Stimulated activated CD4-positive, alpha-beta T cell treated with anti-CD3 and anti-CD28 coated beads, Interleukin-1b, Interleukin-23, amount 100 ng/mL, for 24 hours (primary cell): ENCODE results near the gene MARS1.

Source experiments
- DNase-seq, 4 experiments: peaks; one replicate each; pipeline ENCODE4 v3.0.0-alpha.2; 2020; ENCODE audit warnings: low read depth in 4 of 4, low spot score in 1 of 4

Gene MARS1

DNA sequence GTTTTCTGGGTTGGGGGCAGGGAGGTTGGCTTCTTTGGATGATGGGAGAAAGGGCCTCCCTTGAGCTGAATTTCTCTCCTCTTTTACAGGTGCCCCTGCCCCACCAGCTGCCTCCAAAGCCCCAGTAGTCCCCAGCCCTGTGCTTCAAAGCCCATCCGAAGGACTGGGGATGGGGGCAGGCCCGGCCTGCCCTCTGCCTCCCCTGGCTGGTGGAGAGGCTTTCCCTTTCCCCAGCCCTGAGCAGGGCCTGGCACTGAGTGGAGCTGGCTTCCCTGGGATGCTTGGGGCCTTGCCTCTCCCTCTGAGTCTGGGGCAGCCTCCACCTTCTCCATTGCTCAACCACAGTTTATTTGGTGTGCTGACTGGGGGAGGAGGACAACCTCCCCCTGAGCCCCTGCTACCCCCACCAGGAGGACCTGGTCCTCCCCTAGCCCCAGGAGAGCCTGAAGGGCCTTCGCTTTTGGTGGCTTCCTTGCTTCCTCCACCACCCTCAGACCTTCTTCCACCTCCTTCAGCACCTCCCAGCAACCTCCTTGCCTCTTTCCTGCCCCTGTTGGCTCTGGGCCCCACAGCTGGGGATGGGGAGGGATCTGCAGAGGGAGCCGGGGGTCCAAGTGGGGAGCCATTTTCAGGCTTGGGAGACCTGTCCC is 38.7 kb downstream of the MARS1 start:
- no peak for DNase-seq

DNA sequence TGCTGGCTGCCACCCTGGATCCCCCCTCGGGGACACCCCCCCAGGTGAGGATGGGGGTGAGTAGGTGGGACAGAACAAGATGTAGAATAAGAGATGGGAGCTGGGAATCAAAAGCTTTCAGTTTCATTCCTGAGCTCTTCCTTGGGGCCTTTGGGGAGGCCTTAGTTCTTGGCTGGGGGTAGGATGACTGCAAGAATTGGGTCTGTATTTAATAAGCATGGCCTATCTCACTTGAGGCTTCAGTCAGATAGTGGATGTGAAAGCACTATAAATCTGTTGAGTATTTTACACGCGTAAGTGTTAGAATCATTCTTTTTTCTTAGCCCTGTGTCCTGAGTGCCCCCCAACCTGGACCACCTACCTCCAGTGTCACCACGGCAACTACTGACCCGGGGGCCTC is 39.3 kb downstream of the MARS1 start:
- DNase-seq: no peak

DNA sequence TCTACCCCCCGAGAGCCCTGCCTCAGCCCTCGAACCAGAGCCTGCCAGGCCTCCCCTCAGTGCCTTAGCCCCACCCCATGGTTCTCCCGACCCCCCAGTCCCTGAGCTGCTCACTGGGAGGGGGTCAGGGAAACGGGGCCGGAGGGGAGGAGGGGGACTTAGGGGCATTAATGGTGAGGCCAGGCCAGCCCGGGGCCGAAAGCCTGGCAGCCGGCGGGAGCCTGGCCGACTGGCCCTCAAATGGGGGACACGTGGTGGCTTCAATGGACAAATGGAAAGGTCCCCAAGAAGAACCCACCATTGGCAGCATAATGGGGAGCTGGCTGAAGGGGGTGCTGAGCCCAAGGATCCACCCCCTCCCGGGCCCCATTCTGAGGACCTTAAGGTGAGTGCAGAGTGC is 40.3 kb downstream of the MARS1 start:
- DNase-seq: no peak

DNA sequence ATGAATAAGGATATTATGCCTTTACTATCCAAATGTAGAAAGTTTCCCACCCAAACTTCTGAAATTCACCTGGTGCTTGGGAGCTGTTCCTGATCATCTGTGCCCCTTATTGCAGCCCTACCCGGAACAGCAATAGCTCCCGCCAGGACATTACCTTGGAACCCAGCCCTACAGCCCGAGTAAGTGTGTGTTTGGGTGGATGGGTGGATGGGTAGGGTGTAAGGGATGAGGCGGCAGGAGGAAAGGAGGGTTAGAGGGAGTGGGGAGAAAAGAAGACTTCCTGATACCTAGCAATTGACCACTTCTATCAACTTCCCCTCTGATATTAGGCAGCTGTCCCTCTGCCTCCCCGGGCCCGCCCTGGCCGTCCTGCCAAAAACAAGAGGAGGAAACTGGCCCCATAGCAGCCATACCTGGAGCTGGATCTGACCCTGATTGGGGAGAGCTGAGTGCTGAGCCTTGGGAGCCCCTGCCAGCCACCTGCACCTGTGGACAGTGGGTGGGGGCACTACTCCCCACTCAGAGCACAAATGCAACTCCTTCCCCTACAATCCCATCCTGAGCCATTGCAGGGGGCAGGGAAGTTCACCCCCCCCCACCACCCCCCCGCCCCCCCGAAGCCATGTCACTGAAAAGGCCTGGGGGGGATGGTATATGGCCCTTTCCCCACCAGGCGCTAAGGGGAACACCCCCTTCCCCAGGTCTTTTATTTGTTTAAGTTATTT is 41.1 kb downstream of the MARS1 start:
- no peak for DNase-seq

DNA sequence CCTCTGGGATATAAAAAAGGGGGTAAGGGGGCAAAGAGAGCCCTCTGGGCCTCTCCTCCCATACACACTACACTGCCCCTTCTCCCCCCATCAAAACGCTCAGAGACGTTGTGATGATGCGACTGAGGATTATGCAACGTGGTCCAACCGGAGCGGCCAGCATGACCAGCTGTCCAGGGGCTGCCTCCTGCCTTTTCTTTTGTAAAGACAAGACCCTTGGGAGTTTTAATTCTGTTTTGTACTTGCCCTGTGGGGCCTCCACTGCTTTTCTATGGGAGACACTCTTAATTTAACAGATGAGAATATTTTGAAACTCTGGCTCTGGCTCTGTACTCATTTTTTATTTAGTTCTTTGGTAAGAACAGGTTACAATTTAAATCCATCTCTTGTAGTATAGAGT is 42.0 kb downstream of the MARS1 start:
- DNase-seq: no peak

DNA sequence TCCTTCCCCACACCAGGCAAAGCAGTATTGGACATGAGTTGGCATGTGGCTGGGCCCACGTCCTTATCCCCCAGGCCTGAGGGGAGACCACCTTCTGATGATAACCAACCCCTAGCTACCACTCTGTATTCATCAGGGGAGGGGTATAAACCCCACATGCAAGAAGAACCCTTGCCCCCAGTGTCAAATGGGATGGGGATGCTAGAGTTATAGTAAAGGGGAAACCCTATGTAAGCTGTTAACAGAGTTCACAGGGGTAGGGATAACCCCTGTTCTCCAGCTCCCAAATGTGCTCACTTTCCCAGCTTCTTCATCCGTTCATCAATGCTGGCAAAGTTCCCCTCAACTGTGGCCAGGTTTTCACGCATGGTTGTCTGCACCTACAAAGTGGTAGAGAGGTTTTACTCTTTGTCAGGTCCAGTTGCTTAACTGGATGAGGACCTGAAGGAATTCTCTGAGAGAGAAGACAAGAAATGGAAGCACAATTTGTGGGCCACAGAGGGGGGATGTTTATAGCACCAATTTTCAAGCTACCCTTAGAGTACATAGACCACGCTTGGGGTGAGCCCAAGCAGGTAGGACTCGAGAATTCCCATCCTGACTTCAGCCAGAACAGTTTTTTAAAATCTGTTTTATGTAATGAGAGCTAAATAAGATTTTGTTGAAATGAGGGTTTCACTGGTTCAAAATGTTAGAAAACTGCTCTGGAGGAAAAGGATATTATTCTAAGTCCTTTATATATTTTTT is 42.7 kb downstream of the MARS1 start:
- no peak for DNase-seq

DNA sequence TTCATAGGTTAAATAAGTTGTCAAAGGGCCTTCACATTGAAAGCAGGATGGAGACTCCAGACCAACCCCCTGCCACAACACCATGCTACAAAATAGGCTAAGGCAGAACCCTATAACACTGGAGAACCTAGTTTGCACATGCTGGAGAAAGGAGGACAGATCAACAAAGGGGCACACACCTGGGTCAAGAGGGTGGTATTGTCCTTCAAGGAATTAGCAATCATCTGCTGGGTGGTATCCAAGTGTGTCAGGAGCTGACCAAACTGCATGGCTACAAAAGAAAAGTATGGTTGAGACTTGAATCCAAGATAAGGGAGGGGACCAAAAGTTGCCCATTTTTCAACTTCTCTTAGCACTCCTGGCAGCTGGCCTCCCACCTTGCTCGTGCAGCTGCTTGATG is 44.0 kb downstream of the MARS1 start:
- no peak for DNase-seq

DNA sequence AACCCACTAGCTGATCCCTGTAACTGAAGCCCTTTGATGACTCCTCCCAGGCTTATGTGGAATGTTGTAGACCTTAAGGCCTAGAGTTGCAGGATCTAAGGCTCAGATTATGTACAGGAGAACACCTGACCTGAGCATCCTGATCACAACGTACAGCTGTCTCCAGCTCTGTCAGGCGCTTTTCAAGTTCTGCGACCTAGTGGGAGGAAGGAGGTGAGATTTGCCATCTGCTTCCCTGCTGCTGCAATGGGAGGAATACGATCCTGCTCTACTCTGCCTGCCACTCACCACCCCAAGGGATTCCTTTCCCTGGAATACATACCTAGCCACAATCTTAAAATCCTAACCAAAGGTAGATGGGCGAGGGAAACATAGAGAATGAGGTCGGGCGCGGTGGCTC is 45.2 kb downstream of the MARS1 start:
- DNase-seq: no peak

DNA sequence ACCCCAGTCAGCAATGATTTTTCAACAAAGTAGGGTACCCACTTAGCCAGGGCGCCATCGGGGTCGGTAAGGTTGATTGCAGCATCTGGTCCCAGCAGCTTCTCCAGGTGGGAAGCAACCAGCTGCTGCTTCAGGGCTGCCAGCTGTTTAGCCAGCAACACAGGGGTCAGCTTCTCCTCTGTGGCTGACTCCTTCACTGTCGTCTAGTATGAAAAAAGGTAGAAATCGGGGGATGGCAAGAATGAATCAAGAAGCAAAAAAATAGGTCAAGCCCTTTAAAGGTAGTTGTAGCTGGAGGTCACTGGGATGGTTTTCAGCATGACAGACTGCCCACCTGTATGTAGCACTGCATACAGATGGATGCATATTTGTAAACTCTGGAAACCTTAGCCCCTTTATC is 46.4 kb downstream of the MARS1 start:
- DNase-seq: no peak

DNA sequence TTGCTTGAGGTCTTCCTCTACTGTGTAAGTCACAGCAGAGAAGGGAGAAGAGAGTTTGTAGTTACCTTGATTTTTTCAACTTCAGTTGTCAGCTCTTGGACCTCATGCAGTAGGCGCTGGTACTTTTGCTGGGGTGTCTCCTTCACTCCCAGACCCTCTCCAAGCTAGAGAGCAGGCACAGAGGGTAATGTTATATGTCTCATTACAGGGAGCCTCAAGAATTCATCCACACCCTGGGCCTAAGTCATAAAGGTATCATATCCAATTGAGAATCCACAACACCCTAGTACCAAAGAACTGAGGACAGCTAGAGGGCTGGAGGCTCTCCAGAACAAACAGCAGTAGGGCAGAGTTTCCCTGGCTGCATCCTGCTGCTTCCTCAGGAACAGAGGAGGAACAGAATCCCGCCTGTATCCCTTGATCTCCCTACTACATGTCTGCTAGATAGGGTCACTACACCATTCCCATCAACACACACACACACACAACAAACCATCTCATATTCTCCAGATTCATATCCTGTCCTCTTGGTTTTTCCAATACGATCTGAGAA is 47.2 kb downstream of the MARS1 start:
- DNase-seq: no peak

DNA sequence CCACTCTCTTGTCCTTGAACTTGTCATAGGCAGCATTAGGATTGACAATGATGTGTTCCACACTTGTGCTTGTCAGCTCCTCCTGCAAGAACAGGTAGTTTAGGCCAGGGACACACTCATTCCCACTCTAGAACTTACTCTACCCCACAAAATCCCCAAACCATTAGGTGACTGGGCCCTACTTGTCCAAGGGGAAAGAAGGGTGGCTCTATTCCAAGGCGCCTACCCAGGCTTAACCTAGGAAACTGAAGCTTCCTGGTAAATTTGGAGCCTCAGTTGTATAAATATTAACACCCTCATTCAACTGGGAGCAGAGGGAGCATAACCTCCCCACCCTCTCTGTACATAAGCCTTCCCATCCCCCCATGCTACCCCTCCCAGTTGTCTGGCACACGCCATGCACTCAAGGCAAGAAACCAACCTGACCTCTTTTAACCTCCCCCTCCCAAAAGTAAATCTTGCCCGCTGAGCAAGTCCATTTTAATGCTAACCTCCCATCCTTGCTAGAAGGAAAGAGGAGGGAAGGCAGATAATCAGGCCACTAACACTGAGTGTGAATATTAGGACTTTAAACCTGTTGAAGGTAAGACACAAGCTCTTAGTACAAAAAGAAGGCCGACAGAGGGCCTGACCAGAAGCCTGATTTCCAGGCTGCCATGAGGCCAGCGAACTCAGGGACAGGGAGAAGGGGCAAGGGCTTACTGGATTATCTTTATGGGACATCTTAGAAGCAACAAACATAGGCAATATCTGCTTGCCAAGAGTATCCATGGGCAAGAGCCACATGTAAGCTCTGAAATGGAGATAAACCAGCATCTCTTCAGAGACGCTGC is 48.1 kb downstream of the MARS1 start:
- no peak for DNase-seq

DNA sequence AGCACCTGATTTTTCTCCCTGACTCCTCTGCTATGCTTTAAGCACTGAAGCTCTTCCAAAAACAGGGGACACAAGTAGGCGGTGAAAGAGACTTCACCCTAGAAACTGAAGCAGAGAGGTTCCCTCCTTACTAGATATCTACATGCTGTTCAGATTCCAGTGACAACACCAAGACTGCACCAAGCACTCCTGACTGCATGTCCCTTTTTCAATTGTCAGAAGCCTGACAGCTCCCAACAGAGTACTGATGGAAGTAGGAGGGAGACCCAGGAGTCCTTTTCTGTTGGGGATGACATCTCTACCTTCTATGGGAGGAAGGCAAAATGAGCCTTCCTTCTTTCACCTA is 48.7 kb downstream of the MARS1 start:
- no peak for DNase-seq

DNA sequence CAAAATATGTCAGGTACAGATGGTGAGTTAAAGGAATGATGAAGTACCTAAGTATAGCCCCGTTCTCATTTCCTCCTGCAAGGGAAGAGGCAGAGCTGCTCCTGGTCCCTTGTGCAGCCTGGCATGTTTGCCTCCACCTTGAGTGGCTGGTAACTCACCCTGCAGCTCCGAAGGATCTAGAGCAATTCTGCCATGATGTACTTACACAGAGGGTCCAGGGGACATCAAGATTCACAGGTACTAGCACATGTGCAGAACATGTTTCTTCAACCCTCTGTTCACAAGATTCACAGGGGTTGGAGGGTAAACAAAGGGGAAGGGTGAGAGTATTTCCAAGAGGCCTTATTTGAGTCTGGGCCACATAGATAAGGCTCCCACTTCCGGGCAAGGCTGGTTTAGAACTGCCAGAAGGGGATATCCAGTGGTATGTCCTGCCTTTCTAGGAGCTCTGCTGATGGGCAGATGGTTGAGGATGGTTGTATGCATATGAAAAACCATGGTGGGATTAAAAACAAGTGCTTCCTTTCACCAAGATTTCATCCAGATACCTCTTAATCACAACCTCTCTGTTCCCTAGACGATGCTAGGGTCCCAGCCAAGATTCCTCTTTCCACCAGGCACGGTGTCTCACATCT is 51.4 kb downstream of the MARS1 start:
- DNase-seq: no peak

DNA sequence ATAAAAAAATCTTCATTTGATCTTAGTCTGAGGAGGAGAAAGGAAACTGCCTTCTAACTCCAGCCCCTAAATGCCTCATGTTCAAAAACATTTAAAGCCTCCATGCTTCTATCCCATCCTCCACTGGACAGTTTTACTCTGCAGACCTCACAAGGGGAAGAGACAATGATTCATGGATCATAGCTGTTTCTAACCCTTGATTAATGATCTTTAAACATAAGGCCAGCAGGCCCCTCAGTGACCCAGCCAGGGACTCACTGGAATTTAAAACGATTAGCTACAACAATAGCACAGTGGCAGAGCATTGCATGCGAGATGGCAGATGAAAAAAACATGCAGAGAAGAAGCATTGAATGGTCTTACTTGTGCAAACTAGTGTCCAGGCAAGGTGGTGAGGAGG is 53.1 kb downstream of the MARS1 start:
- DNase-seq: no peak

DNA sequence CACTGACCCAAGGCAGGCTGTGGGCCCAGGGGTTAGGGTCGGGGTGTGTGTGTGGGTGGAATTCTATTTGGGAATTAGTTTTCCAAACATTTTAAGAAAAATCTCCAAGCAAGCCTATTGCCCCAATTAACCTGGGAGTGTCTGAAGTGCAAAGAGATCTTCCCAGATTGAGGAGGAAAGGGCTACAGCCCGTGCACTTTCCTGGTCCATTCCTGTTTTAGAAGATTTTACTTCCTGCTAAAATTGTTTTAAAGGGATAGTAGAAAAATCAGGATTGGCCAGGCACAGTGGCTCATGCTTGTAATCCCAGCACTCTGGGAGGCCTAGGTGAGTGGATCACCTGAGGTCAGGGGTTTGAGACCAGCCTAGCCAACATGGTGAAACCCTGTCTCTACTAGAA is 53.8 kb downstream of the MARS1 start:
- DNase-seq: no peak

DNA sequence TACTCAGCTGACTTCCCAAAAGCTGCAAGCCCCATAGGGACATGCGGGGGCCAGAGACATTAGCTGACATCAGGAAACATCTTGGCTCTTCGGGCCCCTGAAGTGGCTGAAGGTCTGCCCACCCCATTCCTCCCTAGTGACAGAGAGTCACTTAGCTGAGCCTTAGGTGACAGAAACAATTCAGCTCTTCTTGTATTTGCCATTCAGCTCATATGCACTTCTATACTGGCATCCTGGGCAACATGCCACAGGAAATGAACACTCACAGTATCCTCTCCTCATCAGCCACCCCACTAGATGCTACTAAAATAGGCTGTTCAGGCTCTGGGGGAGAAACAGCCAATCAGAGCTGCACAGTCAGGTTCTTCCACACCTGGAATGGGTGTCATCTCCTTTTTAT is 55.7 kb downstream of the MARS1 start:
- DNase-seq: no peak

DNA sequence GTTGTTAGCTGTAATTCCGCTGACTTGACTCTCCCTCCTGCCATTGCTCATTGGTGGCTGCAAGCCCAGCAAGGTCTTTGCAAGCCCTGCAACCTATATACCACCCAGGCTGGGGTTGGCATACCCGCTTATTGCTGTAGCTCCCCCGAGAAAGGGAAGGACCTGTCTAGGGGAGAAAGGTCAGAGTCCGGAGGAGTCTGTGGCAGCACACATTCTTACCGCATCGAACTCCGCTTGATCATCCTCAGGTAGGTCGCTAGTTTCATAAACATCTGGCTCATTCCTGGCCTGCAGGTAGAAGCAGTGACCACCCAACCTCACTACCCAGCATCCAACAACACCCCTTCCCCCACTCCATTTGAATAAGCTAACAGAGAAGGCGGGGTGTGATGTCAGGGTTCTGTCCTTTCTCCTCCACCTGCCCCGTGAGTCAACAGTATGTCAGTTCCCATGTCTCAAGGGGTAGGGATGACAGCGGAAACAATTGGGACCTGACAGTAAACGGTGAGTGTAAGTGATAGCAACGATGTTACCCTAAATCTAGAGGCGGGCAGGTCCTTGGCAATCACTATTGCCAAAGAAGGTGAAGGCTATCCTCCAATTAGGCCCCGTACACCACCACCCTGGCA is 58.1 kb downstream of the MARS1 start:
- peak in 1 of 4 experiments; percentile 21 for DNase-seq

DNA sequence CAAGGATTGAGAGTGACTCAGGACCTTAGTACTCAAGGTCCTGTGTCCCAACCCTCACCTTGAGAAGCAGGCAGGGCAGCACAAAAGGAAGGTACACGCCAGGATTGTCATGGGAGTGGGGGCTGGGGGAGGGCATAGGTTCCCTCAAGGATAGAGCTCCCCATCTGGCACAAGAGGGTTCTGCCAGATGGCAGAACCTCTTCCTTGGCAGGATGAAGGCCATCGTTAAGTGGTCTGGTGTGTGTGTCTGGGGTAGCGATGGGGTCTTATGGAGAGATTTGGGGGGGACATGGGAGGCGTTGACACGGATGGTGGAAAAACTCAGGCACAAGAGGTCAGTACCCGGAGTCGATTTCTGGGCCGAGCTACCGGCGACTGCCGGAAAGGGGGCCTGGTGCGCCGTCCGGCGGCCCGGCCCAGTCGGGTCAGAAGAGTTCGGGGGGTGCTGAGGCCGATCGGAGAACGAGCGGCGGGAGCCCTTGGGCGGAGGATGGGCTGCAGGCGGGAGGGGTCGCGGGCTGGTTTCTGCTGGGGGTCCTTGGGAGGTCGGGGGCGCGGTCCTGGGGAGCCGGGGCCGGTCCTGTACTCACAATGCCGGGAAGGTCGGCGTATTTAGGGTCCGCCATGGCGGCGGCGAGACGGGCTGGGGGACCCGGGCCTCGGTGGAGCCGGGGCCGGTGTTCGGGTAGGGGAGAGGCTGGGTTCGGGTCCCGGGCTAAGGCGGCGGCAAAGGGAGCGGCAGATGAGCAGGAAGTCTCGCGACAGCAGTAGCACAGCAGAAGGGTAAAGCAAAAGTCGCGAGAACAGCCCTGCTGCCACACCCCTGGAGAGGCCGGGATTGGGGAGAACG is 58.8 kb downstream of the MARS1 start, which contains the start of gene DCTN2:
DCTN2 (minus strand) TSS at position 755 of the 850 bp plus-strand sequence; CDS start at position 626, 129 bp downstream.
- peak; percentile 74 to 92 (median 81) for DNase-seq

DNA sequence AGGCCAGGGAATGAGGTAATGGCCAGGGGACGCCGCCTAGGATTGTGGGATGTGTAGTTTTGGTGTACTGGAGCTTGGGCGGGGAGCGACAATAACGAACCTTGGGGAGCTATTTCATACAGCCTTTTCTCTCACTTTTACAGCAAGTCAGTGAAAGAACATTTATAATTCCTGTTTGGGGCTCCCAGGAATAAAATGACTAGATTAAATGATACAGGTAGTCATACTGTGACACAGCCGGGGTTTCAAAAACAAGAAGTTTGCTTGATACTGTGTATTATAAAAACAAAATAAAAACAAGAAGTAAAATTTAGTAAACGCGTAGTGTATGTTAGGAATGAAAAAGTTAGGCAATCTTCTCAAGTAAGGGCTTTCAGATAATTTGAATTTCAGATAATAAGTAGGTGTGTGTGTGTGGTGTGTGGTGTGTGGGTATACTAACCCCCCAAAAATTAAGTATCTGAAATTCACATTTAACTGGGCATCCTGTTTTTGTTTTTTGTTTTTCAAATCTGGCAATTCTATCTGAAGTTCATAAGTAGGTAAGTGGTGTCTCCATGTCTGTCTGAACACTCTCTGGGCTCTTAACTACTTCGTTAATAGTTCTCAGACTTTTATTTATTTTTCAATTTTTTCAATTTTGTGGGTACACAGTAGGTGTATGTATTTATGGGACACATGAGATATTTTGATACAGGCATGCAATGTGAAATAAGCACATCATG is 59.6 kb downstream of the MARS1 start:
- DNase-seq: no peak
